ENCODE results near the gene AKIRIN2. TPM values are rescaled to one million over a fixed set of nuclear protein-coding genes. Genes with fewer than 3 reads are reported as not detected.
"Not testable (repeated sequence)": the region's sequence is repeated elsewhere in the genome, so short reads cannot be mapped to it uniquely, and the experiment has no call there.

The AKIRIN2 gene
- total RNA-seq, 1 donor from 2014 or later: 67.4 TPM

DNA sequence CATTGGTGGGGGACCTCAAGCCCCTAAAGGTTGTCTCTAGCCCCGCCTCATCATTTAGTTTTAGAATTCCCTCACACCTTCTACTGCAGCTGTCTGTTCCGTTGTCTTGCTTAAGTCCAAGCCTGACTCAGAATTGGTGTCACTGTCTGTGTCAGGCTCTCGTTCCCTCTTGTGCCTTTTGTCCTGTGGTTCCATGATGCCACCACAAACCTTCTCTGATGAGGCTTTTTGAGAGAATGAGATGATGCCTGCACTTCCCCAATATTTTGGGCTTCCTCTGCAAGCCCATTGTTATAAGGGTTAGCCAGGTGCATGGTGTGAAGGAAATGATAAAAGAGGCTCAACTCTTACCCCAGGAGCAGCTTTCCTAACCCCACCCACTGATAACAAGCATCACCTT is 8.1 kb upstream of the AKIRIN2 start:
- Mint-ChIP-seq H3K27ac (ENCODE audit: unreplicated experiment) (no peak overlapping the region), H3K9me3 (peaks cover 2% of the 10 kb centered on the region), H3K4me3 (no peak overlapping the region), H3K4me1 (no peaks in the 10 kb centered on the region), H3K27me3 (ENCODE audit: low read depth) (no peaks in the 10 kb centered on the region), H3K36me3 (ENCODE audit: low read depth) (no peaks in the 10 kb centered on the region)
- DNase-seq (ENCODE audit: low read depth, low spot score): no peak
- TF ChIP-seq, protein P1, sequence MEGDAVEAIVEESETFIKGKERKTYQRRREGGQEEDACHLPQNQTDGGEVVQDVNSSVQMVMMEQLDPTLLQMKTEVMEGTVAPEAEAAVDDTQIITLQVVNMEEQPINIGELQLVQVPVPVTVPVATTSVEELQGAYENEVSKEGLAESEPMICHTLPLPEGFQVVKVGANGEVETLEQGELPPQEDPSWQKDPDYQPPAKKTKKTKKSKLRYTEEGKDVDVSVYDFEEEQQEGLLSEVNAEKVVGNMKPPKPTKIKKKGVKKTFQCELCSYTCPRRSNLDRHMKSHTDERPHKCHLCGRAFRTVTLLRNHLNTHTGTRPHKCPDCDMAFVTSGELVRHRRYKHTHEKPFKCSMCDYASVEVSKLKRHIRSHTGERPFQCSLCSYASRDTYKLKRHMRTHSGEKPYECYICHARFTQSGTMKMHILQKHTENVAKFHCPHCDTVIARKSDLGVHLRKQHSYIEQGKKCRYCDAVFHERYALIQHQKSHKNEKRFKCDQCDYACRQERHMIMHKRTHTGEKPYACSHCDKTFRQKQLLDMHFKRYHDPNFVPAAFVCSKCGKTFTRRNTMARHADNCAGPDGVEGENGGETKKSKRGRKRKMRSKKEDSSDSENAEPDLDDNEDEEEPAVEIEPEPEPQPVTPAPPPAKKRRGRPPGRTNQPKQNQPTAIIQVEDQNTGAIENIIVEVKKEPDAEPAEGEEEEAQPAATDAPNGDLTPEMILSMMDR (conservative IDR thresholded peaks at IDR 0.05): no peak

DNA sequence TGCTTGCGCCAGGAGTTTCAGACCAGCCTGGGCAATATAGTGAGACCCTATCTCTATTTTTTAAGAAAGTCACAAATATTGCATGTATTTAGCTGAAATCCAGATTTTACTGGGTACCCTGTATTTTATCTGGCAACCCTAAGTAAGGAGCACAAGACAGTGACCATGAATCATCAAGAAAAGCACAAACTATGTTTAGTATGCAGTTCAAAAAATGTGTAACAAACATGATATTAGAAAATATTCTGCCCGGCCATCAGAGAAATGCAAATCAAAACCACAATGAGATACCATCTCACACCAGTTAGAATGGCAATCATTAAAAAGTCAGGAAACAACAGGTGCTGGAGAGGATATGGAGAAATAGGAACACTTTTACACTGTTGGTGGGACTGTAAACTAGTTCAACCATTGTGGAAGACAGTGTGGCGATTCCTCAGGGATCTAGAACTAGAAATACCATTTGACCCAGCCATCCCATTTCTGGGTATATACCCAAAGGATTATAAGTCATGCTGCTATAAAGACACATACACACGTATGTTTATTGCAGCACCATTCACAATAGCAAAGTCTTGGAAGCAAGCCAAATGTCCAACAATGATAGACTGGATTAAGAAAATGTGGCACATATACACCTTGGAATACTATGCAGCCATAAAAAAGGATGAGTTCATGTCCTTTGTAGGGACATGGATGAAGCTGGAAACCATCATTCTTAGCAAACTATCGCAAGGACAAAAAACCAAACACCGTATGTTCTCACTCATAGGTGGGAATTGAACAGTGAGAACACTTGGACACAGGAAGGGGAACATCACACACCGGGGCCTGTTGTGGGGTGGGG is 6.8 kb upstream of the AKIRIN2 start:
- H3K4me3 Mint-ChIP-seq; H3K27me3 Mint-ChIP-seq (ENCODE audit: low read depth); DNase-seq (ENCODE audit: low read depth, low spot score); H3K9me3 Mint-ChIP-seq; H3K27ac Mint-ChIP-seq (ENCODE audit: unreplicated experiment); H3K4me1 Mint-ChIP-seq; H3K36me3 Mint-ChIP-seq (ENCODE audit: low read depth): not testable (repeated sequence)

DNA sequence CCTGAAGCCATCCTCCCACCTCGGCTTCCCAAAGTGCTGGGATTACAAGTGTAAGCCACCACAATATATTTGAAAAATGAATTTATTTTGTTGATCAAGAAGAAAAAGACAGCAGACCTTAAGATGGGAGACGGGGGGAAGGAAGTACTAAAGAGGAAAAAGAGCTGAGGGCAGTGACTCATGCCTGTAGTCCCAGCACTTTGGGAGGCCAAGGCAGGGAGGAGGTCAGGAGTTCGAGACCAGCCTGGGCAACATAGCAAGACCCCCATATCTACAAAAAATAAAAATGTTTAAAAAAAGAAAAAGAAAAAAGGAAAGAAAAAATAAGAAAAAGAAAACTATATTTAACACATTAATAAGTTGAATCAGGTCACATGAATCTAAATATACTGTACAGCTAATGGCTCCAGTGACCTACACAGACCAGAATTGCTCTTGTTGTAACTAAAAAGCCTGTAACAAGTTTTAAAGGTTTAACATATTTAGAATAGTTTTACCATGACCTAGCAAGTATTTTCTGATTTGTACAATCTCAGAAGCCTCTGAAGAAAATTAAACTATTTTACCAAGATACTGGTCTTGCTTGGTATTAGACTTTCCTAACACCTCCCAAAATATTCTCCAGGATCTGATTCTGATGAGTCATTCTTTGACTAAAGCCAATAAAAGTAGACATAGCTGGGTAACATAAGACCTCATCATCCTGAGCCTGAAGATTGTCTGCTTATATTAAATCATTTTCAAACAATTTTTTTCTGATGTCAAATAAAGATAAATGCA is 4.3 kb upstream of the AKIRIN2 start:
- peaks cover 10% of the 10 kb centered on the region for H3K4me1 Mint-ChIP-seq
- TF ChIP-seq, protein P1 (conservative IDR thresholded peaks at IDR 0.05): no peak
- no peaks in the 10 kb centered on the region for H3K27me3 Mint-ChIP-seq (ENCODE audit: low read depth)
- no peaks in the 10 kb centered on the region for H3K36me3 Mint-ChIP-seq (ENCODE audit: low read depth)
- H3K4me3 Mint-ChIP-seq: no peak overlapping the region
- no peak overlapping the region for H3K27ac Mint-ChIP-seq (ENCODE audit: unreplicated experiment)
- DNase-seq (ENCODE audit: low read depth, low spot score): no peak
- H3K9me3 Mint-ChIP-seq: peaks cover 2% of the 10 kb centered on the region

DNA sequence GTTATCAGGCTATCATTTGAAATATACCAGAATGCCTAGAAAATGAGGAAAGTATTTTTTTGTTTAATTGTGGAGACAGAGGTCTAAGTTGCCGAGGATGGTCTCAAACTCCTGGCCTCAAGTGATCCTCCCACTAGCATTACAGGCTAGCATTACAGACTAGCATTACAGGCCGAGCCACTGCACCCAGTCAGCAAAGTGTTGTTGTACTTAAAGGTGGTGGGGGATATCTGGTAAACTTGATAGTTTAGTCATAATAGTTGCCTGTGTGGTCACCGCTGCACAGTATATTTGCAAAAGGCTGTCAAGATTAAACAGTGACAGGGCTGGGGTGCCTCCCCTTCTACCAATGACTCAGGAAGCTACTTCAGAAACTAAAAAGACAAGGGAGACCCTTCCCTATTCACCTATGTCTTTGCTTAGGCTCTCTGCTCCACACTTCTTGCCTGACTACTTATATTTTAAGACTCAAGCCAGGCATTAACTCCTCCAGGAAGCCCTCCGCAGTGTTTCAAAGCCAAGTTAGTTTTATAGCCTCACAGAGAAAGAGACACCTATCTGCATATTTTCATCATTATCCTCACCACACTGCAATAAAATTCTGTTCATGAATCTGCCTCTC is 3.1 kb upstream of the AKIRIN2 start:
- TF ChIP-seq, protein P1 (conservative IDR thresholded peaks at IDR 0.05): no peak
- Mint-ChIP-seq H3K4me1 (peaks cover 10% of the 10 kb centered on the region), H3K36me3 (ENCODE audit: low read depth) (no peaks in the 10 kb centered on the region), H3K27ac (ENCODE audit: unreplicated experiment) (no peak overlapping the region), H3K27me3 (ENCODE audit: low read depth) (no peaks in the 10 kb centered on the region), H3K4me3 (peak overlapping the region; percentile 58), H3K9me3 (peaks cover 2% of the 10 kb centered on the region)
- no peak for DNase-seq (ENCODE audit: low read depth, low spot score)

DNA sequence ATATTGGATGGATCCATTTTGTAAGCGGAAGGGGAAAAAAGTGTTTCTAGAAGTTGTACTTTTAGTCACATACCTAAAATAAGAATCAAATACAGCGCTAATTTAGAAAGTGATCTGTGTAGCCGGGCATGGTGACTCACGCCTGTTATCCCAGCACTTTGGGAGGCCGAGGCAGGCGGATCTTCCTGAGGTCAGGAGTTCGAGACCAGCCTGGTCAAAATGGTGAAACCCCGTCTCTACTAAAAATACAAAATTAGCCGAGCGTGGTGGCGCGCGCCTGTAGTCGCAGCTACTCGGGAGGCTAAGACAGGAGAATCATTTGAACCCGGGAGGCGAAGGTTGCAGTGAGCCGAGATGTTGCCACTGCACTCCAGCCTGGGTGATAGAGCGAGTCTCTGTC is 1.0 kb upstream of the AKIRIN2 start:
- H3K27me3 Mint-ChIP-seq (ENCODE audit: low read depth); H3K9me3 Mint-ChIP-seq; H3K36me3 Mint-ChIP-seq (ENCODE audit: low read depth); H3K27ac Mint-ChIP-seq (ENCODE audit: unreplicated experiment); DNase-seq (ENCODE audit: low read depth, low spot score): not testable (repeated sequence)
- Mint-ChIP-seq H3K4me1 (peaks cover 26% of the 10 kb centered on the region), H3K4me3 (peak overlapping the region; percentile 97)

DNA sequence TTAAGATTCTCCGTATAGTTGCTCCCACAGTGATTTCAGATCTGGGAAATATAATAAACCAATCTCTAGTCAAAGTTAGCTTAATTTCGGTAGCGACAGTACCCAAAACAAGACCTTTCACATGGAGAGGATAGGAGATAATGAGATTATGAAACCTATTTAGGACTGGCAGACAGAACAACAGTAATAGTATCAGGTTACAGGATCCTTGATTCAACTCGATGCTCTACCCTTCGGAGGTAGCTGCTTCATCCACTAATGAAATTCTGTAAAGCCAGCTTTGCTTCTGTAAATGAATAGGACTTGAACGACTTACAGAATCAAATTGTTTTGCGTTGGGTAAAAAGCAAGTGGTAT is 534 bp upstream of the AKIRIN2 start:
- TF ChIP-seq, protein P1 (conservative IDR thresholded peaks at IDR 0.05): no peak
- Mint-ChIP-seq H3K27me3 (ENCODE audit: low read depth) (no peaks in the 10 kb centered on the region), H3K4me1 (peaks cover 30% of the 10 kb centered on the region), H3K4me3 (peak overlapping the region; percentile 97), H3K27ac (ENCODE audit: unreplicated experiment) (peak overlapping the region; percentile 88), H3K36me3 (ENCODE audit: low read depth) (no peaks in the 10 kb centered on the region), H3K9me3 (no peaks in the 10 kb centered on the region)
- no peak for DNase-seq (ENCODE audit: low read depth, low spot score)
